ENCODE measurements around the gene GNA15. TPM values are rescaled to one million over a fixed set of nuclear protein-coding genes. Genes with fewer than 3 reads are reported as not detected.

Gene GNA15
- total RNA-seq, 1 donor, result 0.36 TPM

DNA sequence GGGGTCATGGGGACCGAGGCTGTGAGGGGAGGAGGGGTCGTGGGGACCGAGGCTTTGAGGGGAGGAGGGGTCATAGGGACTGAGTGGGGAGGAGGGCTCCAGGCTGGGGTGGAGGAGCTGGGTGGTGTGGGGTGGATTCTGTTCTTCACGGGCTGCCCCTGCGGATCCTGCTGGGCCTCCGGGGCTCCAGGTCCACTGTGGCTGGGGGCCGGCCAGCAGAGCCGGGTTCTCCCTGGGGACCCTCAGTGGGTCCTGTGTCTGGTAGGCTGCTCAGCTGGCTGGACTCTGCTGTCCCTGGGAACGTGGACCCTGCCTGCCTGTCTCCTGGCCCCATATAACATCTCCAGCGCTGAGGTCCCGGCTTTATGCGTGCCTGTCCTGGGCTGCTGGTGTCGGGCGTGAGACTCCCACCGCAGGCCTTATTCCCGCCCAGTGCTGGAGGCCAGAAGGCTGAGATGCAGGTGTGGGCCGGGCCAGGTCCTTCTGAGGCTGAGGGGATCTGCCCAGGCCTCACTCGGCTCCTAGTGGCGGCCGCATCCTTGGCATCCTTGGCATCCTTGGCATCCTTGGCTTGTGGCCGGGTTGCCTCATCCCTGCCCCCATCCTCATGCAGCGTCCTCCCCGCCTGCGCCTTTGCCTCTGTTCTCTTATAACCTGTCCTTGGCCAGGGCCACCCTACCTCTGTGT, 19.8 kb upstream of the GNA15 start:
- H3K4me1 ChIP-seq (ENCODE audit: insufficient read depth, low read length), result no peaks in the 10 kb centered on the region
- no peak overlapping the region for H3K27ac ChIP-seq (ENCODE audit: low read depth, low read length)
- peaks cover 4% of the 10 kb centered on the region for H3K36me3 ChIP-seq (ENCODE audit: insufficient read depth, low read length)
- no peak for DNase-seq (ENCODE audit: insufficient read length, low spot score, missing footprints)
- TF ChIP-seq, protein P1, sequence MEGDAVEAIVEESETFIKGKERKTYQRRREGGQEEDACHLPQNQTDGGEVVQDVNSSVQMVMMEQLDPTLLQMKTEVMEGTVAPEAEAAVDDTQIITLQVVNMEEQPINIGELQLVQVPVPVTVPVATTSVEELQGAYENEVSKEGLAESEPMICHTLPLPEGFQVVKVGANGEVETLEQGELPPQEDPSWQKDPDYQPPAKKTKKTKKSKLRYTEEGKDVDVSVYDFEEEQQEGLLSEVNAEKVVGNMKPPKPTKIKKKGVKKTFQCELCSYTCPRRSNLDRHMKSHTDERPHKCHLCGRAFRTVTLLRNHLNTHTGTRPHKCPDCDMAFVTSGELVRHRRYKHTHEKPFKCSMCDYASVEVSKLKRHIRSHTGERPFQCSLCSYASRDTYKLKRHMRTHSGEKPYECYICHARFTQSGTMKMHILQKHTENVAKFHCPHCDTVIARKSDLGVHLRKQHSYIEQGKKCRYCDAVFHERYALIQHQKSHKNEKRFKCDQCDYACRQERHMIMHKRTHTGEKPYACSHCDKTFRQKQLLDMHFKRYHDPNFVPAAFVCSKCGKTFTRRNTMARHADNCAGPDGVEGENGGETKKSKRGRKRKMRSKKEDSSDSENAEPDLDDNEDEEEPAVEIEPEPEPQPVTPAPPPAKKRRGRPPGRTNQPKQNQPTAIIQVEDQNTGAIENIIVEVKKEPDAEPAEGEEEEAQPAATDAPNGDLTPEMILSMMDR (IDR thresholded peaks at IDR 0.05; ENCODE audit: extremely low read depth, low read depth, low read length), result no peak
- H3K4me2 ChIP-seq (ENCODE audit: insufficient read depth, low read length), result no peak overlapping the region
- peaks cover 54% of the 10 kb centered on the region for H3K79me2 ChIP-seq (ENCODE audit: insufficient read depth, low read length)
- H2AFZ ChIP-seq (ENCODE audit: low read length), result no peak overlapping the region
- H4K20me1 ChIP-seq (ENCODE audit: insufficient read depth, low read length), result peaks cover 15% of the 10 kb centered on the region
- no peaks in the 10 kb centered on the region for H3K27me3 ChIP-seq (ENCODE audit: insufficient read depth, low read length)
- H3K9me3 ChIP-seq (ENCODE audit: low read depth, low read length), result no peaks in the 10 kb centered on the region
- no peak overlapping the region for H3K4me3 ChIP-seq (ENCODE audit: insufficient read depth, low read length)

DNA sequence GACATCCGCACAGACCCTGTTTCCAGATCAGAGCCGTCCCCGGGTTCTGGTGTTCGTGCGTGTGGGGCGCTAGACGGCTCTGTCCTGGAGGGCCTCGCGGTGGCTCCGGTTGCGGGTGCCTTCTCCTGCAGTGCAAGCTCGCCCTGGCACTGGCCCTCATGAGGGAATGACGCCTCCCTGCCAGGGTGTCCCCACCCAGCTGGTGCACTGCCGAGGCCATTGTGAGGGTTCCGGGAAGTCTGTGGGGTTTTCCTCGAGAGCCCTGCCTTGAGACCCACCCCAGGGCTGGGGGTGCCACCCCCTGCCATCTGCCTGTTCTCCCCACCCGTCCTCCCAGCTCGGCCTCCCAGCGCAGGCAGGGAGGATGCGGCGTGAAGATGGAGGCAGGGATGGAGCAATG, 19.2 kb upstream of the GNA15 start:
- Histone ChIP-seq H3K4me3 (ENCODE audit: insufficient read depth, low read length) (no peak overlapping the region), H3K36me3 (ENCODE audit: insufficient read depth, low read length) (peaks cover 4% of the 10 kb centered on the region), H3K27me3 (ENCODE audit: insufficient read depth, low read length) (no peaks in the 10 kb centered on the region), H3K4me2 (ENCODE audit: insufficient read depth, low read length) (no peak overlapping the region), H2AFZ (ENCODE audit: low read length) (no peak overlapping the region), H3K4me1 (ENCODE audit: insufficient read depth, low read length) (no peaks in the 10 kb centered on the region), H3K27ac (ENCODE audit: low read depth, low read length) (no peak overlapping the region), H3K79me2 (ENCODE audit: insufficient read depth, low read length) (peaks cover 48% of the 10 kb centered on the region), H3K9me3 (ENCODE audit: low read depth, low read length) (no peaks in the 10 kb centered on the region), H4K20me1 (ENCODE audit: insufficient read depth, low read length) (peaks cover 11% of the 10 kb centered on the region)
- TF ChIP-seq, protein P1 (IDR thresholded peaks at IDR 0.05; ENCODE audit: extremely low read depth, low read depth, low read length), result no peak
- DNase-seq (ENCODE audit: insufficient read length, low spot score, missing footprints), result no peak

DNA sequence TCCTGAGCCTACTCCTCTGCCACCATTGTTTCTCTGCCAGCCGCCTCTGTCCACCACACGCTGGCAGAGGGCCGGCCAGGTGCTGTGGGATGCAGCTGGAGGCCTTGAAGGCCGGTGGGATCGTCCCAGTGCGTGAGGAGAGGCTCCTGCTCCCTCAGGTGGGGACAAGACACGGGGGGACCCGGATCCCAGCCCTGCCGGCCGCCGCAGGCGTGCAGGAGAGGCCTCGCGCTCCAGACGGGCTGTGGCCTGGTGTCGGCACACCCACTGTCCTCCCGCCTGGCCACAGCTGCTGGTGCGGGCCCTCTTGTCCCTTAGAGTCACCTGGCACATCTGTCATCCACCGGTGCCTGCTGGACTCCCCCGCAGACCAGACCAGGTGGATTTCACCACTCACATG, 18.1 kb upstream of the GNA15 start:
- H3K27me3 ChIP-seq (ENCODE audit: insufficient read depth, low read length), result no peaks in the 10 kb centered on the region
- H3K36me3 ChIP-seq (ENCODE audit: insufficient read depth, low read length), result peaks cover 4% of the 10 kb centered on the region
- H3K4me1 ChIP-seq (ENCODE audit: insufficient read depth, low read length), result no peaks in the 10 kb centered on the region

More for the DNA sequence above, 18.1 kb upstream of the GNA15 start:
- TF ChIP-seq, protein P1 (IDR thresholded peaks at IDR 0.05; ENCODE audit: extremely low read depth, low read depth, low read length), result no peak
- Histone ChIP-seq H3K4me3 (ENCODE audit: insufficient read depth, low read length) (no peak overlapping the region), H3K79me2 (ENCODE audit: insufficient read depth, low read length) (peaks cover 37% of the 10 kb centered on the region), H2AFZ (ENCODE audit: low read length) (no peak overlapping the region), H3K27ac (ENCODE audit: low read depth, low read length) (no peak overlapping the region), H3K4me2 (ENCODE audit: insufficient read depth, low read length) (no peak overlapping the region), H4K20me1 (ENCODE audit: insufficient read depth, low read length) (peaks cover 10% of the 10 kb centered on the region), H3K9me3 (ENCODE audit: low read depth, low read length) (no peaks in the 10 kb centered on the region)
- no peak for DNase-seq (ENCODE audit: insufficient read length, low spot score, missing footprints)
